Nephron progenitor cell (in vitro differentiated cells): ENCODE measurements around the gene EPB41L5.
A peak's percentile ranks its signal among the peaks of the same experiment; 100 is the strongest.

Experiments
- DNase-seq: peaks from one replicate; pipeline ENCODE4 v3.0.0; 2021
- H3K27ac Mint-ChIP-seq: 2 replicates; pipeline ENCODE4 v1.8.0; 2021; ENCODE audit warnings: mild to moderate bottlenecking, moderate library complexity, mixed read lengths
- H3K27me3 Mint-ChIP-seq: 2 replicates; pipeline ENCODE4 v1.8.0; 2021; ENCODE audit warnings: mild to moderate bottlenecking, low read depth, mixed read lengths; ENCODE audit not compliant: poor library complexity
- H3K36me3 Mint-ChIP-seq: 2 replicates; pipeline ENCODE4 v1.8.0; 2021; ENCODE audit warnings: low read depth, mixed read lengths
- H3K4me1 Mint-ChIP-seq: 2 replicates; pipeline ENCODE4 v1.8.0; 2021; ENCODE audit warnings: mixed read lengths
- H3K4me3 Mint-ChIP-seq: 2 replicates; pipeline ENCODE4 v1.8.0; 2021; ENCODE audit warnings: mild to moderate bottlenecking, moderate library complexity, mixed read lengths
- H3K9me3 Mint-ChIP-seq: 2 replicates; pipeline ENCODE4 v1.8.0; 2021; ENCODE audit warnings: mild to moderate bottlenecking, moderate library complexity, mixed read lengths
- TF ChIP-seq, protein P1 (sequence below): fragments of 200-600 bp; sonication (generic); IDR thresholded peaks from 2 replicates; pipeline ENCODE4 v1.5.0; 2021; ENCODE audit warnings: antibody characterized with exemption

EPB41L5 gene

DNA sequence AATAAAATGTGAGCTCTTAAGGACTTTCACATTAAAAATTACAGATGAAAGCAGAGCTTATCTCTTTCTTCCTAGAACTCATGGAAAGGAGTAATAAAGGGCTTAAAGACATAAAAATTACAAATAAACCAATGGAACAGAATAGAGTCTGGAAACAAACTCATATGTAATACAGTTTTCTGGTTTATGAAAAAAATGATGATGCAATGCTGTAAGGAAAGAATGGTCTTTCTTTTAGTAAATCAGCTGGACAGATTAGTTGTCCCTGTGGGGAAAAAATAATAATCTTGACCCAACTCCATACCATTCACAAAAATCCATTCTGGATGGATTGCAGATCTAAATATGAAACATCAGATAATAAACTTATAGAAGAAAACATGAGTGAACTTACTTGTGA lies 156.1 kb downstream of the EPB41L5 start:
- no peak overlapping the region for H3K4me3 Mint-ChIP-seq
- H3K27ac Mint-ChIP-seq, result no peak overlapping the region
- H3K9me3 Mint-ChIP-seq, result peaks cover 10% of the 10 kb centered on the region
- TF ChIP-seq, protein P1, sequence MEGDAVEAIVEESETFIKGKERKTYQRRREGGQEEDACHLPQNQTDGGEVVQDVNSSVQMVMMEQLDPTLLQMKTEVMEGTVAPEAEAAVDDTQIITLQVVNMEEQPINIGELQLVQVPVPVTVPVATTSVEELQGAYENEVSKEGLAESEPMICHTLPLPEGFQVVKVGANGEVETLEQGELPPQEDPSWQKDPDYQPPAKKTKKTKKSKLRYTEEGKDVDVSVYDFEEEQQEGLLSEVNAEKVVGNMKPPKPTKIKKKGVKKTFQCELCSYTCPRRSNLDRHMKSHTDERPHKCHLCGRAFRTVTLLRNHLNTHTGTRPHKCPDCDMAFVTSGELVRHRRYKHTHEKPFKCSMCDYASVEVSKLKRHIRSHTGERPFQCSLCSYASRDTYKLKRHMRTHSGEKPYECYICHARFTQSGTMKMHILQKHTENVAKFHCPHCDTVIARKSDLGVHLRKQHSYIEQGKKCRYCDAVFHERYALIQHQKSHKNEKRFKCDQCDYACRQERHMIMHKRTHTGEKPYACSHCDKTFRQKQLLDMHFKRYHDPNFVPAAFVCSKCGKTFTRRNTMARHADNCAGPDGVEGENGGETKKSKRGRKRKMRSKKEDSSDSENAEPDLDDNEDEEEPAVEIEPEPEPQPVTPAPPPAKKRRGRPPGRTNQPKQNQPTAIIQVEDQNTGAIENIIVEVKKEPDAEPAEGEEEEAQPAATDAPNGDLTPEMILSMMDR, result no peak
- DNase-seq, result no peak
- peaks cover 63% of the 10 kb centered on the region for H3K36me3 Mint-ChIP-seq
- no peaks in the 10 kb centered on the region for H3K4me1 Mint-ChIP-seq
- no peaks in the 10 kb centered on the region for H3K27me3 Mint-ChIP-seq

DNA sequence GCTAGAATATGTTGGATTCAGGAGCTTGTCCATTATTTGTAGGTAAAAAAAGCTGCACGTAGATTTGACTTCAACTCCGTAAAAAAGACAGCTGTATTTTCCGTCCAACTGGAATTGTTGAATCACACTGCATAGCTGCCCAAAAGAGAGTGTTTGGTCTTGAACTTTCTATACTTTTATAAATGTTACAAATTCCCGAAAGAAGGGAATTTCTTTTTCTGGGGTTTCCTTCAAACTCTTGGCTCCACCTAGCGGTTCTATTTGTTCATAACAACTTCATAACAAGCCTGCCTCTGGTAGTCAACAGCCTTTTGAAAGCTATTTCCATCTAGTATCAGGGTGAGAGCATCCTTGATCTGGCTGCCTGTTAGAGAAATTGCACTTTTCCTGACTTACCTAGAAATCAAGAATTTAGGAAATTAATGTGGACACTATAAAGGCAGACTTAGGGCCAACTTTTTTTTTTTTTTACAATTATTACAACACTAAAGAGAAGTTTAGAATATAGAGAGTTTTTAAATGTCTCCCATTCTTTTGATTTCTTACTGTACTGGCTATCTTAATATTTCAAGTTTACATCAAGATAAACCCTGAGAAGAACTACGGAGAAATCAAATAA lies 162.2 kb downstream of the EPB41L5 start:
- Mint-ChIP-seq H3K4me1 (peaks cover 7% of the 10 kb centered on the region), H3K27me3 (no peaks in the 10 kb centered on the region), H3K36me3 (peaks cover 17% of the 10 kb centered on the region), H3K4me3 (no peak overlapping the region), H3K27ac (no peak overlapping the region), H3K9me3 (no peaks in the 10 kb centered on the region)
- TF ChIP-seq, protein P1, result peak; percentile 78
- peak; percentile 19 for DNase-seq

DNA sequence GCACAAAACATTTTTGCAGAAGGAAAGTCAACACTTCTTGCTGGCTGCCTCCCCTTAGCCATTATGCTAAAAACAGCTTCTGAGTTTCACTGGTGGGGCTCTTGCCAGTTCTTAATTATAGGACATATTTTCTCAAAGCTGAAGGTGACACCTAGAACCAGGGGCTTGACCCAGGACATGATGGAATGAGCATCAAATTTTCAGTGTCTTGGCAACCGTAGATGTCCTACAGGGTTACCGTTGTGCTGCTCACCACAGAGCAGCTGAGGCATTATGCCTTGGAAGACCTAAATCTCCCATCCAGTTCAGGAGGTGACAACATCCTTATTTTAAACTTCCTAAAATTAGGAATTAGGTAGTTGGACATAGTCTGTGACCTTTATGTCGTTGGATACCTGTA lies 163.6 kb downstream of the EPB41L5 start:
- no peaks in the 10 kb centered on the region for H3K9me3 Mint-ChIP-seq
- no peak overlapping the region for H3K27ac Mint-ChIP-seq
- H3K4me3 Mint-ChIP-seq, result no peak overlapping the region
- no peak for DNase-seq
- H3K4me1 Mint-ChIP-seq, result peaks cover 9% of the 10 kb centered on the region
- TF ChIP-seq, protein P1, result no peak
- peaks cover 8% of the 10 kb centered on the region for H3K36me3 Mint-ChIP-seq
- no peaks in the 10 kb centered on the region for H3K27me3 Mint-ChIP-seq

DNA sequence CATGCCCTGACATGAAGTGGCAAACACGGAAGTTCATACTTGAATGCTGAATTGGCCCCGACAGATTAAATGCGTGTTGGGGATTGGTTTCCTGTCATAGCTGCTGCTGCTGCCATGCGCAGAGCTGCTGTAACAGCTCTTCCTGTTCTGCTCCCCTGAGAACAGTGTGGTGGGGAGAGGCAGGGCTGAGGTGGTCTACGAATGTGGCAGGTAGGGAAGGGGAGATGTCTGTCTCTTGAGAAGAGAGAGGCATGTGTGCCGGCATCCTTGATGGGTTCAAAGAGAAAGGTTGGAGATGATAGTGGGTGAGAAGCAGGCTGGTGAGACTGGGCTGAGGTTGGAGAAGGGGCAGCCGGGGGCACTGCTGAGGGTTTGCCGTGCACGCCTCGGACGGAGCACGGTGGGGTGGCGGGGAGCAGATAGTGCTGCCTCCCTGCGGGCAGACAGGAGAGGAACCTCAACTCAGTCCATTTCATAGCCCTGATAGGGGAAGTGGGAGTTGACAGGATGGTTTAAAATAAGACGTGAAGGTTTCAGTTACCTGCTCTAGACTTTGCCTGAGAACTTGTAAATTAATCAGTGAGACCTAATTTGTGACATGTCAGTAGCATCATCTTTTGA lies 164.2 kb downstream of the EPB41L5 start:
- TF ChIP-seq, protein P1, result no peak

DNA sequence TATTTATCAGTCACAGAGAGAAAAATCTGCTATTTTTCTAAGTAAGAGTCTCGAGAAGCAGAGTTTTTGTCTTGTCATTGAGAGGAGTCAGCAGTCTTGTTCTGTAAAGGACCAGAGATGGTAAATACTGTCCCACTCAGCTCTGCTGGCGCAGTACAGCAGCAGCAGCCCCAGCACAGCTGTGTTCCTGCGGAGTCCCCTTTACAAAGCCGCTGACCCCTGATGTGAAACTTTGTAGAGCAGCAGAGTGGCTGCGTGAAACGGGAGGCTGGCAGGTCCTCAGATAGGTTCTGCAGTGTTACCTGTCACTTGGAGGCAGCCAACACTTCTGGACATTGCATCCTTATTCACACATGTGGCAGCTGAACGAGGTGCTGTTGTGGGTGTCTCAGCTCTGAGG lies 165.1 kb downstream of the EPB41L5 start:
- TF ChIP-seq, protein P1, result no peak
- DNase-seq, result no peak
- Mint-ChIP-seq H3K27me3 (no peaks in the 10 kb centered on the region), H3K4me1 (peaks cover 9% of the 10 kb centered on the region), H3K36me3 (peaks cover 18% of the 10 kb centered on the region), H3K9me3 (no peaks in the 10 kb centered on the region), H3K4me3 (no peak overlapping the region), H3K27ac (no peak overlapping the region)

More for the DNA sequence above, 164.2 kb downstream of the EPB41L5 start:
- Mint-ChIP-seq H3K4me3 (no peak overlapping the region), H3K27ac (no peak overlapping the region), H3K4me1 (peaks cover 9% of the 10 kb centered on the region), H3K27me3 (no peaks in the 10 kb centered on the region), H3K9me3 (no peaks in the 10 kb centered on the region), H3K36me3 (peaks cover 14% of the 10 kb centered on the region)
- no peak for DNase-seq

DNA sequence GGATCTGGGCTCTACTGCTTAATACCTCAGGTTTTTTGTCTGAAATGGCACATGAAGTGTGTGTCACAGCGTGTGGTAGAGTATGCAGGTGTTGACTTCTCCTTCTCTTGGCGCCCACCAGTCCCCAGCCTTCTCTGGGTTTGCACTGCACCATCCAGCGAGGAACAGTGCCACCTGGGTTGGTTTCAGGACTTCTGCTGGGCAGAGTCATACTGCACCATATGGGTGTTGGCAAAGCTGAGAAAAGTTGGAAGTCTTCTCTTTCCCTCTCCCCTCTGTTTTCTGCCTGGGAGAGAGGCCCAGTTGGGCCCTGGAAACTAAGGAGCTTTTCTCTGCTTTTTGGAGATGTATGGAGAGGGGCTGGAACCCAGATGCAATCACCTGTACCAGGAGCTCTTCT lies 166.5 kb downstream of the EPB41L5 start:
- Mint-ChIP-seq H3K36me3 (peaks cover 27% of the 10 kb centered on the region), H3K4me1 (peaks cover 9% of the 10 kb centered on the region), H3K27ac (no peak overlapping the region), H3K27me3 (peaks cover 6% of the 10 kb centered on the region), H3K9me3 (no peaks in the 10 kb centered on the region), H3K4me3 (no peak overlapping the region)
- TF ChIP-seq, protein P1, result no peak
- no peak for DNase-seq
